ENCODE measurements around the gene EML5. TPM values are rescaled to one million over a fixed set of nuclear protein-coding genes. Genes with fewer than 3 reads are reported as not detected.
A peak's percentile ranks its signal among the peaks of the same experiment; 100 is the strongest.
"Not testable (repeated sequence)": the region's sequence is repeated elsewhere in the genome, so short reads cannot be mapped to it uniquely, and the experiment has no call there.

EML5 gene
- polyA plus RNA-seq, 4 donors: 0.35 to 3.4 (median 2.5) TPM

DNA sequence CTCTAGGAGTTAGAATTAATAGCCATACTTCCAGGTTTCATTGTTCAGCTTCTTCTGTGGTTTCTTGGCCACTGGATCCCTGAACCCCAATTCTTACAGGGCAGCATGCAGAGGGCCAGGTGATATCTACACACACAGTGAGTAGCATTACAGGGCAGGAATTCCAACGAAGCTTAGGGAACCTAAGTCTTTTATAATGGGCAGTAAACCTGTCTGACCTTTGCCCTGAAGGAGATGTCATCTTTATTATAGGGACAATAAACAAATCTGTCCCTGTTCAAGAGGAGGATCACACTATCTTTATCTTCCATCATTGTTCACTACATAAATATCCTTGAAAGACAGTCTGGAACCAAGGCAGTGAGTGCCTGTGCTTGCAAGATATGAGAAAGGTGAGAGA, 11.7 kb upstream of the EML5 start:
- no peak for DNase-seq (ENCODE audit: low read depth in 4 of 4, low spot score in 3 of 4)

DNA sequence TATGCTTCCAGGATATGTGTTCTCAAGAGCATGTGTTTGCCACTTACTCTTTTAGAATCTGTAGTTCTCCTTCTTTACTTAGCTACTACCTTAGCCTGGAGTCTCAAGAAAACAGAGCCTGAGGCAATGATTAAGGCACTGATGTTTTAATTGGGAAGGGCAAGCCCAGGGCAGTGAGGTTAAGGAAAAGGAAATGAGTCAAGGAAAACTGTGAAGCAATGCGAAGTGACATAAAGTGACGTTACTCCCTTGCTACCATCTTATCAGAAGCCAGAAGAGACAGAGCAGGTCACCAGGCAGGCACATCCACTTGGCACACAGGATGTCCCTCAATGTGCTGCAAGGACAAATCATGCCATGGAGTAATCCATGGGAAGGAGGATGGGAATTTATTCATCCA, 11.3 kb upstream of the EML5 start:
- no peak for DNase-seq (ENCODE audit: low read depth in 4 of 4, low spot score in 3 of 4)

DNA sequence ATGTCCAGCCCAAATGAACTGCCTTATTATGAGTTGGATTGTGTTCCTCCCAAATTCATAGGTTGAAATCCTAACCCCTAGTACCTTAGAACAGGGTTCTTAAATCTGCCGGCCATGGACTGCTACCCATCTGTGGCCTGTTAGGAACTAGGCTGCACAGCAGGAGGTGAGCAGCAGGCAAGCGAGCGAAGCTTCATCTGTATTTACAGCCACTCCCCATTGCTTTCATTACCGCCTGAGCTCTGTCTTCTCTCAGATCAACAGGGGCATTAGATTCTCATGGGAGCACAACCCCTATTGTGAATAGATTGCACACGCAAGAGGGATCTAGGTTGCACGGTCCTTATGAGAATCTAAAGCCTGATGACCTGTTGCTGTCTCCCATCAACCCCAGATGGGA, 9.8 kb upstream of the EML5 start:
- DNase-seq (ENCODE audit: low read depth in 4 of 4, low spot score in 3 of 4): no peak

DNA sequence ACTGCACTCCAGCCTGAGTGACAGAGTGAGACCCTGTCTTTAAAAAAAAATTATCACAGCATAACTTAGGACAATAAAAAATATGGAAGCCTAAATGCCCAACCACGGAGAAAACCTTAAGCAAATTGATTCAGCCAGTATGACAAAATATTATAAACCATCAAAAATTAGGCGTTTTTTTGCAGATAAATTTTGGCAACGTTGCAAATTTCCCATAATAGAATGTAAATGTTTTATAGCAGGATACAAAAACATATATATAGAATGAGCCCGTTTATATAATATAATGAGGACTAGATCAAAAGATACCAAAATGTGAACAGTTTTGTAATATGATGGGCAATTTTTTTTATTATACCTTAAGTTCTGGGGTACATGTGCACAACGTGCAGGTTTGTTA, 6.8 kb upstream of the EML5 start:
- no peak for DNase-seq (ENCODE audit: low read depth in 4 of 4, low spot score in 3 of 4)

DNA sequence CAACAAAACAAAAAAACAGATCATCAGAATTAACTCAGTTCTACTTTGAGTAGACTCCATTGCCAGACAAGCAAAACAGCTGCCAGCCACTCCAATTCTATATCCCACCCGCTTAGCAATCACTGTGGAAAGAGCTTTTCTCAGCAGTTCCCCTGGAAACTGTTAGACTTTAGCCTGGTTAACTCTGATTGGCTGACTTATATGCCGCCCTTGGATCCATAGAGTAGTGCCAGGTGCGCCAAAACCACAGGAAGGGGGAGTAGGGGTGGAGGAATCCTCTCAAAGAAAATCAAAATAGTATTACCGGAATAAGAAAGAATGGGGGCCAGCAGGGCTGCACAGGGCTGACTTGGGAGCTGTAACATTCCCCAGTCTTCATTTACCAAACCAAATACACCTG, 5.4 kb upstream of the EML5 start:
- no peak for DNase-seq (ENCODE audit: low read depth in 4 of 4, low spot score in 3 of 4)

DNA sequence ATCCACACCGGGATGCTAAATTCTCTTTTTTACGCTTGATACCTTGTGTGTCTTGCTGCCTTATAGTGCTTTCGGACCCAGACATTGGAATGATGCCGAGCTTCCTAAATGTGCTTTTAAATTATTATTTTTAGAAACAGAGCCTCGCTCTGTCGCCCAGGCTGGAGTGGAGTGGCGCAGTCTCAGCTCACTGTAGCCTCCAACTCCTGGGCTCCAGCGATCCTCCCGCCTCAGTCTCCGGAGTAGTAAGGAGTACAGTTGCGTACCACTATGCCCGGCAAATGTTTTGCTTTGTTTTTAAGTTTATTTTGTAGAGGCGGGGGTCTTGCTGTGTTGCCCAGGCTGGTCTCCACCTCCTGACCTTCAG, 489 bp upstream of the EML5 start:
- no peak for DNase-seq (ENCODE audit: low read depth in 4 of 4, low spot score in 3 of 4)

DNA sequence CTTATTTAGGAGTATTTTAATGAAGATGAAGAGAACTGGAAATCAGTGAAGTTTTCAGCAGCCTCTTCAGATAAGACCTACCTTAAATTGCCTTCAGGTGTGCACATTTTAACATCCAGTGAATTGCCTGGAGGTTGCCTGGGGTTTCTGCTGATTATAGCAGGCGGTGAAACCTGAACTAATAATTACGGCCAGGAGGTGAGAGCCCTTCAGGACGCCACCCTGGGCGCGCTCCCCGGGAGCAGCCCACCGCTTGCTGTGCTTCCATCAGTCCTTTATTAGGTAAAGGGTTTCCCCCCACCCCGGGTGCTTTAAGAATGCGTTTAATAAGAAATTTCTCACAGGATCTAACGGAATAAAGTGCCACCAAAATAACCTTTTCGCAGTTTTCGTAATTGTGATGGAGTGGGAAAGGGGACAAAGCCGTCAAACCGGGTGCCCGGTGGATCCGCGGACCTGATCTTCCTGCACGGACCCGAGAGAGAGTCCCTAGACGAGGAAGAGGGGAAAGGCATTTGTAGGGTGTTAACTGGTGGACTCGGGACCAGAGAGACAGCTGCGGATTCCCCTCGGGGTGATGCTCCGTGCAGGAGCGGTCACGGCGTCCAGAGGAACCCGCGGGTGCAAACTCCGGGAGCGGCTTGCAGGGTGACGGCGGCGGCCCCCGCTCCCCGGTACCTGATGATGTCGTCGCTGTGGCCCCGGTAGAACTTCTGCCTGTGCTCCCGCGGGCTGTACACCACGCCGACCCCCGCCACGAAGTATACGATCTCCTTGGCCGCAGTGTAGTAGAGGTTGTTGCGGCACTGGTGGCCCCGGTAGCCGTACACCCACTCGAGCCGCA, 902 bp downstream of the EML5 start:
- DNase-seq (ENCODE audit: low read depth in 4 of 4, low spot score in 3 of 4): peak in 1 of 4 donors; percentile 3

DNA sequence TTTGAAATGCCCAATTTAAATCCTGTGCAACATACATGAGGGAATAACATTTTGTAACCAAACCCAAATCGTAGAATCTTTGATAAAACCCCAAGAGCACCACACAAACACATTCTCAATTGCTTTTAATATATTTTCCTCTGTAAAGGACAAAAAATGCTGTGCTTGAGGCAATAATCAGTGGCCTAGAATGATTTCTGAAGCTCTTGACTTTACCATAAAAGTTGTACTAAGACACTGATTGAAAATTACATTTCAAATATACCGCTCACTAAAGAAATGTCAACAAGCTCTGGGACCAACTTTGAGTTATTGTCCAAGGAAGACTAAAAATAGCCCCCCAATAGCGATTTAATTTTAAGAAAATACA, 1.5 kb downstream of the EML5 start:
- DNase-seq (ENCODE audit: low read depth in 4 of 4, low spot score in 3 of 4): no peak

DNA sequence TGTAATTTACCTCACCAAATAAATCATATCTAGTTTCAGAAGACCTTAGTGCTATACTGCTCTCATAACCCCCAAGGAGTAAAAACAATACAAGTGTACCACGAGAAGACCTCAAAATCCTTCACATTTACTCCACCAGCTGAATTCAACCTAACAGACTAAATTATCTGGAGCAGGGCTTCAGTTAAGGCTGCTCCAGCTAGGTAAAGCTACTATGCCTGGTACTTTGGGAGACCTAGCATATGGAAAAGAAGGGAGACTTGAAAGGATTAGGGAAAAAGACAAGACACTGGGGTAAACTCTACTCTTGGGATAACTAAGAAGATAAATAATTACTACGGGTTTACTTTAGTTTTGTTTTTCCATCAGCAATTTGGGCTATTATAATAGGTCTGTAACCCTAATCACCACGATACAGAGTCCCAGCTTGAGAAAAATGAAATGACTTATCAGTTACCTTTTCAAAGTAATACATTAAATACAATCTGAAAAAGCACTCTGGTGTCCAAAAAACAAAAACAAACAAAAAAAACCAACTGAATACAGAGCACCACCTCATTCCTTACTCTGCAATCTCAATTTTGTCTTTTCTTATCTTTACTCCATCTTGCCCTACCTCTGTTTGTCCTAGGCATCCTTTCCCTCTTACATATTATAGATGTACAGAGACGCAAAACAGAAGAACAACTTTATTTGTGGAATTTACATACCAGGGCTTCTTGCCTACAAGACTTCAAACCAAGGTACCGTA, 2.1 kb downstream of the EML5 start:
- no peak for DNase-seq (ENCODE audit: low read depth in 4 of 4, low spot score in 3 of 4)

DNA sequence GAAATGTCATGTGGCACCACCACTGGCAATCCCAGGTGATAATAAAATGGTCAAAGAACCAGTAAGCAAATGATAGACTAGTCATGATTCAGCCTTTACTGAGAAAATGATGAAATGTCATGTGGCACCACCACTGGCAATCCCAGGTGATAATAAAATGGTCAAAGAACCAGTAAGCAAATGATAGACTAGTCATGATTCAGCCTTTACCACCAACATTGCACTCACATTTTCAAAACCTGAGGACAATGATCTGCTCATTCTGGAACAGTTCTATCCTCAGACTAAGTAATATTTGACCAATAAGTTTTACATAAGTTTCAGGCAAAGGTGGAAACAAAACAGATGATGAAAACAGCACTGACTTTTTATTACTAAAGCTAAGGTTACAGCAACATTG, 3.2 kb downstream of the EML5 start:
- not testable (repeated sequence) for DNase-seq (ENCODE audit: low read depth in 4 of 4, low spot score in 3 of 4)

DNA sequence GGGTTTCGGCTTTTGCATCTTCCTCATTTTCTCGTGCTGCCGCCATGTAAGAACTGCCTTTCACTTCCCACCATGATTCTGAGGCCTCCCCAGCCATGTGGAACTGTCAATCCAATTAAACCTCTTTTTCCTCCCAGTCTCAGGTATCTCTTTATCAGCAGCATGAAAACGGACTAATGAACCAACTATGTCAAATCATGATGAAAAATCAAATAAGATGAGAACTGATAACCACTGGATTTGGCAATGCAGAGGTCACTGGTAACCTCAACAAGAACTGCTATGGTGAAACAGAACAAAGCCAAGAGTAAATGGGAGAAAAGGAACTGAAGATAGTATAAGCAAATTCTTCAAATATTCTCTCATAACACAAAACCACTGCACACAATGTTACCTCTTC, 6.0 kb downstream of the EML5 start:
- no peak for DNase-seq (ENCODE audit: low read depth in 4 of 4, low spot score in 3 of 4)

DNA sequence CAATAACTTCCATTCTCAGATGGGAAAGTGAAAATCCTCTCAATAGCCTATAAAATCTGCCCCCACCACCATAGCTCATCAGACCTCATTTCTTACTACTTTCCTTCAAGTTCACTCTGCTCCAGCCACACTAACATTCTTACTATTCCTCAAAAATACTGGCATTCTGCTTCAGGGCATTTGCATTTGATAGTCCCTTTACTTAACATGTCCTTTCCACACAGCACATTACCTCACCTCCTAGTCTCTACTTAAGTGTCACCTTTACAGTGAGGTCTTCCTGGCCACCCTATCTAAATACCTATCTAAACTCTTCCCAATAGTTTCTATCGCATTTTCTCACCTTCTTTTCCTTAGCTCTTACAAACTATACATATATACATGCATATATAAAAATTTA, 6.8 kb downstream of the EML5 start:
- no peak for DNase-seq (ENCODE audit: low read depth in 4 of 4, low spot score in 3 of 4)

DNA sequence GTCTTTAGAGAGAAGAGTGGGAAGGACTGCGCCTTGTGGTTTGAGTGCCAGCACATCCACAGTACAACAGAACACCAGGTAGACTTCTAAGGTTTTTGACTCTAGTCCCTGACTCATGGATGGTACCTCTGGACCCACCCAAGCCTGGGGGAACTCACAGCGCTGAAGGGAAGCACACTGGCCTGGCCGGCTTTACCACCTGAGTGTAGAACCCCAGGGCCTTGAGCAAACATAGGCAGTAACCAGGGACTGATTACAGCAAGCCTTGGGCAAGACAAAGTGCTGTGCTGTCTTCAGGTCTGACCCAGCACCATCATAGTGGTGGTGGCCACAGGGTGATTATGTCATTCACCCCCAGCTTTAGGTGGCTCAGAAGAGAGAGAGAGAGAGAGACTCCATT, 17.2 kb downstream of the EML5 start:
- DNase-seq (ENCODE audit: low read depth in 4 of 4, low spot score in 3 of 4): no peak

DNA sequence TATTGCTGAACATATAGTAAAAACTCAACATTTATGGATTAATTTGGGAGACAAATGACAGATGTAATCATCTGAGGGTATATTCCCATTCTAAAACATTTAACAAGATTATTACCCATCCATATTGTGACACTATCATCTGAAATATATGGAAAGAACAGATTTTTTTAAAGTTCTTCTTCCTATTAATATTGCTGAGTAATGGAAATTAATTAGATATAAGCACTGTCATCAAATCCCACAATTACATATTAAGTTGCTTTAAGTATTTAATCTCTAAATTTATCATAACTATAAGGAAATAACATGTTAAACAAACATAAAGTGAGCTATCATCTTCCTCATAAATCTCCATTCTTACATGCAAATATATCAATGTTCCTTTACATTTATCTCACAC, 22.0 kb downstream of the EML5 start:
- DNase-seq (ENCODE audit: low read depth in 4 of 4, low spot score in 3 of 4): no peak

DNA sequence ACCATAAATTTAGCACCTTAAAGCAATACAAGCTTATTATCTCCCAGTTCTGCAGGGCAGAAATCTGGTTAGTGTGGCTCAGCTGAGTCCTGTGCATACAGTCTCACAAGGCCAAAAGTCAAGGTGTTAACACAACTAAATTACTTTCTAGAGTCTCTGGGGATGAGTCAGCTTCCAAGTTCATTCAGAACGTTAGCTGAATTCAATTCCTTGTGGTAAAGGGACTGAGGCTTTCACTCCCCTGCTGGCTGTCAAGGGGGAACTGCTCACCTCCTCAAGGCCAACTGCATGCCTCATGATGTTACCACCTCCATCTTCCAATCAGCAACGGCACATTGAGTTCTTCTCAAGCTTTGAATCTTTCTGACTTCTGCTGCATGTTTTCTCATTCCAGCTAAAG, 27.6 kb downstream of the EML5 start:
- DNase-seq (ENCODE audit: low read depth in 4 of 4, low spot score in 3 of 4): no peak

DNA sequence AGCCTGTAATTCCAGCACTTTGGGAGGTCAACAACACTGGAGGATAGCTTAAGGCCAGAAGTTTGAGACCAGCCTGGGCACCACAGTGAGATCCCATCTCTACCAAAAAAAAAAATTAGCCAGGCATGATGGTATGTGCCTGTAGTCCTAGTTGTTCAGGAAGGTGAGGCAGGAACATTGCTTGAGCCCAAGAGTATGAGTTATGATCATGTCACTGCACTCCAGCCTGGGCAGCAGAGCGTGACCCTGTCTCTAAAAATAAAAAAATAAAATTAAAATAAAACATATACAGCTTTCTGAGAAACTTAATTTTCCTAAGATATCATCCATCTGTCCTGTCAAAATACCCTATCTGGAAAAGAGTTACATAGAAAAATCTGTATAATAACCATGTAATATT, 38.9 kb downstream of the EML5 start:
- DNase-seq (ENCODE audit: low read depth in 4 of 4, low spot score in 3 of 4): no peak

DNA sequence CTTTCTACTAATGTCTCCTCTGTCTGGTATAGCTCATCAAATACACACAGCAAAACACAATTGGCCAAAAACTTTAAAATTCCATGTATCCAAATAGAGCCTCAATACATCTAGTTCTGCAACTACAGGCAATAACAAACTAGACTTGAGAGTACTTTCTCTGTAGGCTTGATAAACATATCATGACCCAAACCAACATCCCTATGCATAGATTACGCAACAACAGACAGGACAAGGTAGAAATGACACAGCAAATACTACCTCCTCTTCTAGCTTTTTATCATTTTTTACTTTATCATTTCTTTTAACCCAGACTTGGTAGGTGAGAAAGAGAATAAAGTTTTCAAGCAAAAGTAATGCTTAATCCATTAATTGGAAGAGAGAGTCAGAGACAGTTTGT, 41.8 kb downstream of the EML5 start:
- DNase-seq (ENCODE audit: low read depth in 4 of 4, low spot score in 3 of 4): no peak

DNA sequence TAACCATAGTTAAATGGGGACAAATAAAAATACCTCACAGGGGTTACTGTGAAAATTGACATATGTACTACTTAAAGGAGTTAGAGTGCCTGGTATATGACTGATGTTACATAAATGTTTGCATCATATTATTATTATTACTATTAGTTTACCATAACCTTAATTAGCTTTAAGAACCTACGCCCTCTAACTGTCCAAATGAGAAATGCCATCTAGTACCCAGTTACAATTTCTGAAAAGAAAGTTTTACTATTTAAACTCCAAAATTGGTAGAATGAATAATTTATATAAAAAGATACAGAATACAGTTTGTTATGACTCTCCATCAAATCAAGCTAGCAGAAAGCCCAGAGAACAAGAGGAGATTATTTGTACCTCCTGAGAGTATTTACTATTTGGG, 42.3 kb downstream of the EML5 start:
- DNase-seq (ENCODE audit: low read depth in 4 of 4, low spot score in 3 of 4): no peak

DNA sequence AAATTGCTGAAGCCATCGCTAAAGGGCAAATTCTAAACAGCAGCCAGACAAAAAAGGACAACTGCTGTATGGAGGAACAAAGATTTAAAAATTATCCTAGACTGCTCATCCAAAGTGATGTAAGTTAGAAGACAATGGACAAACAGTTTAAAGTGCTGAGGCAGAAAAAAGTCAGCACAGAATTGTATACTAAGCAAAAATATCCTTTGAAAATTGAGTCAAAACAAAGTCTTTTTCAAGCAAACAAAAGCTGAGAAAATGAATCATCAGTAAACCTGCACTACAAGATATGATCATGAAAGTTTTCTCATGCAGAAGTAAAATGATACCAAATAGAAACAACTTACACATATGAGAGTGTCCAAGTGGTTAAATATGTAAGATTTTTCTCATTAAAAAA, 43.6 kb downstream of the EML5 start:
- no peak for DNase-seq (ENCODE audit: low read depth in 4 of 4, low spot score in 3 of 4)

DNA sequence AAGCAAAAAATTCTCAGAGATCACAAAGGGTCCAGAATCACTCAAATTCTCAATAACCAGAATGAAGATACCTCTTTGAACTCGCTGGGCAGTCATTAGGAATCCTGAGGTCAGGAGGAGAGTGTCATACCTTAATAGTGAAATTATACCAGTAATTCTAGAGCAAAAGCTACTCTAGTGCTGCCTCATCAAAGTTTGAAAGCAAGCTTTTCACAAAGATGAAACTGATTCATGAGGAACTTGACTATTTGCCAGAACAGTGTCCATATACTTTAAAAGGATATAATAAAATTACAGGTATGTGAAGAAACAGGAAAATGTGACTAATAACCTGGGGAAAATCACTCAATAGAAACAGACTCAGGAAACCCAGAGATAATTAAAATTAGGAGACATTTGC, 44.5 kb downstream of the EML5 start:
- DNase-seq (ENCODE audit: low read depth in 4 of 4, low spot score in 3 of 4): no peak

DNA sequence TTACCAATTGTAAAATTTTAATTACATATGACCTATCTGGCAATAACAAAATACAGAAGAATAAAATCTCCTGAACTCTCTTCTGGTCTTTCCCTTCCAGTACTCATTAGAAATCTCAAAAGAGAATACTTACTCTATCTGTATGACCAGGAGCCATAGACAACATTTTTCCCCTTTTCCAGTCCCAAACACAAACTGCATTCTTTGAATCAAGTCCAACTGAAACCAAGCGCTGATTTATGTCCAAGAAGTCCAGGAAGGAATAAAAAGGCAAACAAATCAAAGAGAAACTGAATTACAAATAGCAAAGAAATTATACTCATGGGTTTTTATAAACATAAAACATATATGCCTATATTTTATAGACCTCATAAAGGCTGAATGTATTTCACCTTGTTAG, 46.7 kb downstream of the EML5 start:
- DNase-seq (ENCODE audit: low read depth in 4 of 4, low spot score in 3 of 4): peak in 3 of 4 donors; percentile 10 to 12 (median 10)

DNA sequence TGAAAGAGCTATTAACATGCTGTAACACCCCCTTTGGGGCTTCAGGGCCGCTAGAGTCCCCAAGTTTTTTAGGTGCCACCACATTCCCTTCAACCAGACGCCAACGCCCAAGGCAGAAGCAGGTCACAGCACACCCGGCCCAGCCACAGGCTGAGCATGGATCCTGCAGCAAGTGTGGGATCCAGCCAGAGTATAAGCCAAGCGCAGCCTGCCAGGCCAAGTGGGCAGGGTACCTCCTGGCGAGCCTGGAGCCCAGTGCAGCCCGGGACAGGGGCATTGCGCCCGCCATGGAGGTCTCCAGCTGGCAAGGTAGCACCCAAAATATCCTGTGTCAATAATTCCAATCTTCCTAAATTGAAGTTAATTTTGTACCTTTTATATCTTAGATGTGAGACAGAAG, 55.5 kb downstream of the EML5 start:
- DNase-seq (ENCODE audit: low read depth in 4 of 4, low spot score in 3 of 4): no peak

Measured in left renal pelvis (tissue), 4 donors.